HCEC 1CT (cell line): ENCODE data around the gene DKKL1.

Source experiments
- DNase-seq: peaks from one replicate; pipeline ENCODE4 v3.0.0-alpha.2; 2017

DKKL1 gene

GRCh38 chr19:49338023-49338677 lies 25.5 kb upstream of the DKKL1 start:
- DNase-seq = no peak

- no peak for DNase-seq
These were observed 24.9 kb upstream of the DKKL1 start for GRCh38 chr19:49338691-49339300.

- no peak for DNase-seq
These were observed 24.2 kb upstream of the DKKL1 start for GRCh38 chr19:49339301-49340068.

- DNase-seq = no peak
These were observed 23.4 kb upstream of the DKKL1 start for GRCh38 chr19:49340069-49340864.

GRCh38 chr19:49340865-49341718 lies 22.6 kb upstream of the DKKL1 start:
- DNase-seq = no peak

- DNase-seq = no peak
These were observed 21.4 kb upstream of the DKKL1 start for GRCh38 chr19:49342291-49342721.

- no peak for DNase-seq
These were observed 20.6 kb upstream of the DKKL1 start for GRCh38 chr19:49343123-49343522.

- DNase-seq = no peak
These were observed 18.9 kb upstream of the DKKL1 start for GRCh38 chr19:49344505-49345423.

- no peak for DNase-seq
These were observed 16.5 kb upstream of the DKKL1 start for GRCh38 chr19:49347191-49347590.

GRCh38 chr19:49347835-49348234 lies 15.8 kb upstream of the DKKL1 start:
- DNase-seq = peak; percentile 57

GRCh38 chr19:49348305-49349189 lies 15.1 kb upstream of the DKKL1 start:
- DNase-seq = no peak

- DNase-seq = no peak
These were observed 14.1 kb upstream of the DKKL1 start for GRCh38 chr19:49349567-49349966.

GRCh38 chr19:49355909-49356353 lies 7.7 kb upstream of the DKKL1 start:
- DNase-seq = no peak

GRCh38 chr19:49356382-49356781 lies 7.3 kb upstream of the DKKL1 start:
- DNase-seq = no peak

GRCh38 chr19:49357186-49357585 lies 6.5 kb upstream of the DKKL1 start:
- no peak for DNase-seq

- DNase-seq = no peak
These were observed 3.5 kb upstream of the DKKL1 start for GRCh38 chr19:49359851-49360820.

GRCh38 chr19:49361438-49362047 lies 2.1 kb upstream of the DKKL1 start:
- peak; percentile 57 for DNase-seq
